Stimulated activated CD4-positive, alpha-beta T cell treated with anti-CD3 and anti-CD28 coated beads, Interleukin-15, amount 100 ng/mL, for 24 hours (primary cell): ENCODE measurements around the gene NYNRIN.
A peak's percentile ranks its signal among the peaks of the same experiment; 100 is the strongest.
"Not testable (repeated sequence)": the region's sequence is repeated elsewhere in the genome, so short reads cannot be mapped to it uniquely, and the experiment has no call there.

ENCODE experiments used
- DNase-seq: peaks from one replicate; pipeline ENCODE4 v3.0.0-alpha.2; 2020

Gene NYNRIN

GRCh38 chr14:24434676-24435075, 35.9 kb downstream of the NYNRIN start:
- DNase-seq, result no peak

- DNase-seq, result no peak
Observed at GRCh38 chr14:24435192-24435810, 36.5 kb downstream of the NYNRIN start.

- DNase-seq, result no peak
Observed at GRCh38 chr14:24435998-24436354, 37.2 kb downstream of the NYNRIN start.

GRCh38 chr14:24436355-24437019, 37.7 kb downstream of the NYNRIN start:
- DNase-seq, result peak; percentile 42

- DNase-seq, result peak; percentile 12
Observed at GRCh38 chr14:24437020-24437735, 38.4 kb downstream of the NYNRIN start.

GRCh38 chr14:24437736-24438067, 38.9 kb downstream of the NYNRIN start:
- no peak for DNase-seq

GRCh38 chr14:24438223-24439097, 39.7 kb downstream of the NYNRIN start:
- DNase-seq, result no peak

GRCh38 chr14:24439257-24439656, 40.5 kb downstream of the NYNRIN start:
- no peak for DNase-seq

GRCh38 chr14:24439830-24440605, 41.2 kb downstream of the NYNRIN start:
- DNase-seq, result no peak

- no peak for DNase-seq
Observed at GRCh38 chr14:24440606-24441399, 42.0 kb downstream of the NYNRIN start.

GRCh38 chr14:24441485-24441884, 42.7 kb downstream of the NYNRIN start:
- no peak for DNase-seq

GRCh38 chr14:24441904-24442239, 43.1 kb downstream of the NYNRIN start:
- no peak for DNase-seq

GRCh38 chr14:24442240-24443052, 43.6 kb downstream of the NYNRIN start, which contains the start of gene SDR39U1:
TSS of gene SDR39U1 (minus strand) at chr14:24442776. CDS start at chr14:24442769, 7 bp downstream.
- peak; percentile 97 for DNase-seq

- DNase-seq, result no peak
Observed at GRCh38 chr14:24443053-24443665, 44.4 kb downstream of the NYNRIN start.

GRCh38 chr14:24450828-24451227, 52.0 kb downstream of the NYNRIN start:
- DNase-seq, result not testable (repeated sequence)

GRCh38 chr14:24456980-24457379, 58.2 kb downstream of the NYNRIN start:
- DNase-seq, result no peak

GRCh38 chr14:24458736-24459135, 59.9 kb downstream of the NYNRIN start:
- no peak for DNase-seq

- no peak for DNase-seq
Observed at GRCh38 chr14:24459331-24459730, 60.5 kb downstream of the NYNRIN start.

GRCh38 chr14:24461336-24461735, 62.5 kb downstream of the NYNRIN start:
- DNase-seq, result no peak
